Epithelial cell of esophagus (primary cell): ENCODE data around the gene PNLIPRP3.

Source experiments
- DNase-seq: peaks from one replicate; pipeline ENCODE4 v3.0.0; 2010; ENCODE audit warnings: low read depth
- H3K4me3 ChIP-seq: 2 replicates; pipeline ENCODE4 v1.5.1; 2011; ENCODE audit warnings: mild to moderate bottlenecking, low read length, control low read depth
- TF ChIP-seq, protein P1 (sequence below): IDR thresholded peaks from 2 replicates; pipeline ENCODE4 v1.5.1; 2011; ENCODE audit warnings: low read depth, mild to moderate bottlenecking, low read length, control low read depth, inconsistent platforms; ENCODE audit not compliant: insufficient read depth; ENCODE audit errors: missing control alignments

PNLIPRP3 gene

GRCh38 chr10:116450861-116451260 lies 23.2 kb downstream of the PNLIPRP3 start:
- no peak overlapping the region for H3K4me3 ChIP-seq
- TF ChIP-seq, protein P1, sequence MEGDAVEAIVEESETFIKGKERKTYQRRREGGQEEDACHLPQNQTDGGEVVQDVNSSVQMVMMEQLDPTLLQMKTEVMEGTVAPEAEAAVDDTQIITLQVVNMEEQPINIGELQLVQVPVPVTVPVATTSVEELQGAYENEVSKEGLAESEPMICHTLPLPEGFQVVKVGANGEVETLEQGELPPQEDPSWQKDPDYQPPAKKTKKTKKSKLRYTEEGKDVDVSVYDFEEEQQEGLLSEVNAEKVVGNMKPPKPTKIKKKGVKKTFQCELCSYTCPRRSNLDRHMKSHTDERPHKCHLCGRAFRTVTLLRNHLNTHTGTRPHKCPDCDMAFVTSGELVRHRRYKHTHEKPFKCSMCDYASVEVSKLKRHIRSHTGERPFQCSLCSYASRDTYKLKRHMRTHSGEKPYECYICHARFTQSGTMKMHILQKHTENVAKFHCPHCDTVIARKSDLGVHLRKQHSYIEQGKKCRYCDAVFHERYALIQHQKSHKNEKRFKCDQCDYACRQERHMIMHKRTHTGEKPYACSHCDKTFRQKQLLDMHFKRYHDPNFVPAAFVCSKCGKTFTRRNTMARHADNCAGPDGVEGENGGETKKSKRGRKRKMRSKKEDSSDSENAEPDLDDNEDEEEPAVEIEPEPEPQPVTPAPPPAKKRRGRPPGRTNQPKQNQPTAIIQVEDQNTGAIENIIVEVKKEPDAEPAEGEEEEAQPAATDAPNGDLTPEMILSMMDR, result no peak
- DNase-seq, result no peak

DNA sequence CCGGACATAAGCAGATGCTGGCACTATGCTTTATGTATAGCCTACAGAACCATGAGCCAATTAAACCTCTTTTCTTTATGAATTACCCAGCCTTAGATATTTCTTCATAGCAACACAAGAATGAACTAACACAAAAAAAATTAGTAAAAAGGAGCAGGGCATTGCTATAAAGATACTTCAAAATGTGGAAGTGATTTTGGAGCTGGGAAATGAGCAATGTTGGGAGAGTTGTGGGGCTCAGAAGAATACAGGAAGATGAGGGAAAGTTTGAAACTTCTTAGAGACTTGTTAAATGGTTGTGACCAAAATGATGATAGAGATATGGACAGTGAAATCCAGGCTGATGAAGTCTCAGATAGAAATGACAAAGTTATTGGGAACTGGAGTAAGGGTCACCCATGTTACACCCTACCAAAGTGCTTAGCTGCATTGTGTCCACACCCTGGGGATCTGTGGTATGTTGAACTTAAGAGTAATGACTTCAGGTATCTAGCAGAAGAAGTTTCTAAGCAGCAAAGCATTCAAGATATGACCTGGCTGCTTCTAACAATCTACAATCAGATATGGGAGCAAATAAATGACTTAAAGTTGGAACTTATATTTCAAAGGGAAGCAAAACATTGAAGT lies 24.2 kb downstream of the PNLIPRP3 start:
- no peak for DNase-seq
- H3K4me3 ChIP-seq, result no peak overlapping the region
- TF ChIP-seq, protein P1, result no peak

DNA sequence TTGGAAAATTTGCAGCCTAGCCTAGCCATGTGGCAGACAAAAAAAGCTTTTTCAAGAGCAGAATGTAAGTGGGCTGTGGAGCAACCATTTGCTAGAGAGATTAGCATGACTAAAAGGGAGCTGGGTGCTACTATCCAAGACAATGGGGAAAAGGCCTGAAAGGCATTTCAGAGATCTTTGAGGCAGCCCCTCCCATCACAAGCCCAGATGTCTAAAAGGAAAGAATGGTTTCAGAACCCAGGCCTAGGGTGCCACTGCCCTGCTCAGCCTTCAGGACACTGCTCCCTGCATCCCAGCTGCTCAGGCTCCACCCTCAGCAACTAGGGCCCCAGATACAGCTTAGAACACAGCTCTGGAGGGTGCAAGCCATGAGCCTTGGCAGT lies 24.7 kb downstream of the PNLIPRP3 start:
- TF ChIP-seq, protein P1, result no peak
- H3K4me3 ChIP-seq, result no peak overlapping the region
- DNase-seq, result no peak

GRCh38 chr10:116457488-116457887 lies 29.8 kb downstream of the PNLIPRP3 start:
- no peak overlapping the region for H3K4me3 ChIP-seq
- TF ChIP-seq, protein P1, result no peak
- no peak for DNase-seq

- no peak overlapping the region for H3K4me3 ChIP-seq
- DNase-seq, result no peak
- TF ChIP-seq, protein P1, result no peak
Measured at GRCh38 chr10:116460219-116460618, 32.6 kb downstream of the PNLIPRP3 start.

DNA sequence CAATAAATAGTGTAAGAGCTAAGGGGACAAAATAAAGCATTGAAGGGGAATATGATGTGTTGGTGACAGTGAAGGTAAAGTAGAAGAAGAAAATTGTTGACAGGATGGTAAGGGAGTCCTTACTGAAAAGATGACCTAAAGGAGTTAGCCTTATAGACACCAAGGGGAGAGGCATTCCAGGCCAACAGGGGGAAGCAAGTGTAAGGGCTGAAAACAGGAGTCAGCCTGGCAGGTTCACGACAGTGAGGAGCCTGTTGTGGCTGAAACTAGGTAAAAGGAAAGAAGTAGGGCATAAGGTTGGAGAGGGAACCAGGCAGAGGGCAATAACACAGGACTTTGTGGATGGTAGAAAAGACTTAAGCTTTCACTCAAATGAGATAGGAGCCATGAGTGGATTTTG lies 34.0 kb downstream of the PNLIPRP3 start:
- TF ChIP-seq, protein P1, result no peak
- no peak overlapping the region for H3K4me3 ChIP-seq
- no peak for DNase-seq

- no peak for DNase-seq
Measured at GRCh38 chr10:116464257-116464656, 36.6 kb downstream of the PNLIPRP3 start.

More at GRCh38 chr10:116464257-116464656, 36.6 kb downstream of the PNLIPRP3 start:
- TF ChIP-seq, protein P1, result no peak
- no peak overlapping the region for H3K4me3 ChIP-seq
